Cardiac fibroblast (primary cell): Measurements from ENCODE around the gene ARFRP1.

Experiments
- DNase-seq, 2 donors: peaks; one replicate each; pipeline versions ENCODE4 v3.0.0 to v3.0.0-alpha.2; 2010; ENCODE audit warnings: low read depth in 2 of 2
- H3K4me3 ChIP-seq, 2 donors: replicated peaks in 1 of 2; 1 replicate in 1 of 2; 2 replicates in 1 of 2; pipeline ENCODE4 v1.5.1; 2011; ENCODE audit warnings: low read depth in 2 of 2, low read length in 2 of 2, mild to moderate bottlenecking in 2 of 2, moderate library complexity in 1 of 2
- CTCF ChIP-seq: IDR thresholded peaks from one replicate; pipeline ENCODE4 v1.5.1; 2011; ENCODE audit warnings: low read depth, mild to moderate bottlenecking, low read length, inconsistent platforms

The ARFRP1 gene

GRCh38 chr20:63751471-63752271, 43.9 kb upstream of the ARFRP1 start:
- H3K4me3 ChIP-seq = no peak overlapping the region
- no peak for TF ChIP-seq CTCF
- no peak for DNase-seq

- no peak for TF ChIP-seq CTCF
- no peak for DNase-seq
- no peak overlapping the region for H3K4me3 ChIP-seq
Measured at GRCh38 chr20:63750807-63751470, 43.2 kb upstream of the ARFRP1 start.

GRCh38 chr20:63749597-63750508, 42.1 kb upstream of the ARFRP1 start:
- no peak overlapping the region for H3K4me3 ChIP-seq
- no peak for DNase-seq
- TF ChIP-seq CTCF = no peak

DNA sequence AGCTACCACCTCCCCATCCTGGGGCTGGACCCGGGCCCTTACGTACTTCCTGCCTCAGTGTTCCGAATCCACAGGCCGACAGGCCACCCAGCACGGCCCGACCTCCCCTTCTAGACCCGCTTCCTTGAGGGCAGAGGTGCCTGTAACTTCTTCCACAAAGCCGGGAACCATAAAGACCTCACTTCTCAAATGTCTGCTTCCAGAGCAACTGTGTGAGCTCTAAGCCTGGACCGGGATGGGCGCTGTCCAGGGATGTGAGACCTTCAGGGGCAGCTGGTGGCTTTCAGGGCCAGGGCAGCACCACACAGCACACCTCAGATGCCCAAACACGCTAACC, 41.1 kb upstream of the ARFRP1 start:
- no peak overlapping the region for H3K4me3 ChIP-seq
- TF ChIP-seq CTCF = no peak
- no peak for DNase-seq

- no peak for DNase-seq
- no peak for TF ChIP-seq CTCF
Measured at GRCh38 chr20:63748070-63748933, 40.5 kb upstream of the ARFRP1 start.

GRCh38 chr20:63747622-63748069, 39.9 kb upstream of the ARFRP1 start:
- H3K4me3 ChIP-seq = no peak overlapping the region
- TF ChIP-seq CTCF = no peak
- DNase-seq = no peak

More at GRCh38 chr20:63748070-63748933, 40.5 kb upstream of the ARFRP1 start:
- no peak overlapping the region for H3K4me3 ChIP-seq
